Measurements from ENCODE around the gene HMCN2.
"Not testable (repeated sequence)": the region's sequence is repeated elsewhere in the genome, so short reads cannot be mapped to it uniquely, and the experiment has no call there.

The HMCN2 gene

DNA sequence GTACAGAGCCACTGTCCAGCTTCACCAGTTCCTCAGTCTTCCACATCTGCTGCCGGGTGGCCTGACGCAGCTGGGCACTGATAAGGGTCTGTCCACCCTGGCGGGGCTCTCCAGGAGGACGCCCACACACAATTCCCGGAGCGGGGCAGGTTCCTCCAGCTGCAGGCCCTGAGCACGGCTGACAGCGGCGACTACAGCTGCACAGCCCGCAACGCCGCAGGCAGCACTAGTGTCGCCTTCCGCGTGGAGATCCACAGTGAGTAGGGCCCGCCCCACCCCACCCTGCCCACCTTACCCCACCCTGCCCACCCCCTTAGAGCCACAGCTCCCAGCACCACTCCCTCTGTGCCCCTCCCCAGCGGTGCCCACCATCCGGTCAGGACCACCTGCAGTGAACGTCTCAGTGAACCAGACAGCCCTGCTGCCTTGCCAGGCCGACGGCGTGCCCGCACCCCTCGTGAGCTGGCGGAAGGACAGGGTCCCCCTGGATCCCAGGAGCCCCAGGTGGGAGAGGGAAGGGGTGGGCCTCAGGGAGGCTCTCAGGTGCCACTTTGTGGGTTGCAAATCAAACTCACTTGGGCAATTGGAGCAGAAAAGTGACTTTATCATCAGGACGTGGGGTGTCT is 130.4 kb downstream of the HMCN2 start:
- no peak for DNase-seq

DNA sequence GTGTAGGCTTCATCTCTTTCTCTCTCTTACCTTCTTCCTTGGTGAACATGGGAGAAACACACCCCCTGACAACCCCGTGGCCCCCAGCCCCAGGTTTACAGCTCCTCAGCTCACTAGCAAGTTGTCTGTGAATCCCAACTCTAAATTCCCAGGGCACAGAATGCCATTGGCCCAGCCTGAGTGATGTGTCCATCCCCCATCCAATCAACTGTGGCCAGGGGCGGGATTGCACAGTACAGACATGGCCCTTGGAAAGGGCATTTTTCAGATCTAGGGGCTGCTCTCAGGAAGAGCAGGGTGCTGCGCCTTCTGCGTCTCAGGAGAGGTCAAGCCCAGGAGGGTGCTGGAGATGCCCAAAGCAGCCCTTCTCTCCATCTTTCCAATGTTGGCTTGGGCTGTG is 131.0 kb downstream of the HMCN2 start:
- no peak for DNase-seq

DNA sequence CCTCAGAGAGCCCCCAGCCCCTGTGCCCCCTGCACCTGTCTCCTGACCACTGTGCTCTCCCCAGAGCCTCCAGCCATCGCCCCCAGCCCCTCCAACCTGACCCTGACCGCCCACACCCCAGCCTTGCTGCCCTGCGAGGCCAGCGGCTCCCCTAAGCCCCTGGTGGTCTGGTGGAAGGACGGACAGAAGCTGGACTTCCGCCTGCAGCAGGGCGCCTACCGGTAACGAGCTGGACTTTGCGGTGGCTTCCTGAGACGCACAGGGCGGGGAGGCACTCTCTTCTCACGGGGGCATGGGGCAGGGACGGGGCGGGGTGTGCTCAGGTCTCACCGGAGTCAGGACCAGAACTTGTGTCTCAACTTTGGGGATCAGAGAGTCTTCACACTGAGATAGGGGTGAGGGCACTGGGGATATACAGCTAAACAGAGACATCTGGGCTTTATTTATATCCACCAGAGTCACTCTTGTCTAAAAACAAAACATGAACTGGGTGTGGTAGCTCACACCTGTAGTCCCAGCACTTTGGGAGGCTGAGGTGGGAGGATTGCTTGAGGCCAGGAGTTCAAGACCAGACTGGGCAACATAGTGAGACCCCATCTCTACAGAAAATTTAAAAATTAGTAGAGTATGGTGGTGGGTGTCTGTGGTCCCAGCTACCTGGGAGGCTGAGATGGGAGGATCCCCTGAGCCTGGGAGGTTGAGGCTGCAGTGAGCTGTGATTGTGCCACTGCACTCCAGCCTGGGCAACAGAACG is 133.1 kb downstream of the HMCN2 start:
- no peak for DNase-seq

DNA sequence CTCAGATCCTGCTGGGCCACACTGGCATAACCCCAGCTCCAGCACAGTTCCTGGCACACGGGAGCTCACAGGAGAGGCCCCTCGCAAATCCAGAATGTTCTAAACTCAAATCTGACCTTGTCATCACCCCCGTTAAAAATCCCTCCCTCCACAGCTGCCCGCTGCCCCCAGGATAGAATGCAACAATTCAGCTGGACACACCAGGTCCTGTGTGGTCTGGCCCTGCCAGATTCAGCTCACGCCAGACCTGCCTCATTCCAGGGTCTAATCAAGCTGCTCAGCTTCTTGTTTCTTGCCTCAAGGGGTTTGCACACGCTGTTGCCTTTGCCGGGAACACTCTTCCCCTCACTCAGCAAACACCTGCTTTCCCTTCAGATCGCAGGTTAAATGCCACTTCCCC is 134.2 kb downstream of the HMCN2 start:
- DNase-seq: no peak

DNA sequence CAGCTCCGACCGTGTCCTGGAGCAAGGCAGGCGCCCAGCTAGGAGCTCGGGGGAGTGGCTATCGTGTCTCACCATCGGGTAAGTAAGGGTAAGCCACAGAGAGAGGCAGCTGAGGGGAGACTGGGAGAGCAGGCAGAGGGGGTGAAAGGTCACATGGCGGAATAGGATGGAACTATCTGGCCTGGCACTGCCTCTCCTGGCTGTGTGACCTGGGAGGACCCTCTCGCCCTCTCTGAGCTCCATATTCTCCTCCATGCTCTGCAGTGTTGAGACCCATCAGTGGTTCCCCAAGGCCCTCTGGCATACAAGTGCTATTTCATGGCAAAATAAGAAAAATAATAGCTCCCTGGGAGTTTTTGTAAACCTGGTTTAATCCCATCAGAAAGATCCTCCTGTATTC is 135.3 kb downstream of the HMCN2 start:
- no peak for DNase-seq

DNA sequence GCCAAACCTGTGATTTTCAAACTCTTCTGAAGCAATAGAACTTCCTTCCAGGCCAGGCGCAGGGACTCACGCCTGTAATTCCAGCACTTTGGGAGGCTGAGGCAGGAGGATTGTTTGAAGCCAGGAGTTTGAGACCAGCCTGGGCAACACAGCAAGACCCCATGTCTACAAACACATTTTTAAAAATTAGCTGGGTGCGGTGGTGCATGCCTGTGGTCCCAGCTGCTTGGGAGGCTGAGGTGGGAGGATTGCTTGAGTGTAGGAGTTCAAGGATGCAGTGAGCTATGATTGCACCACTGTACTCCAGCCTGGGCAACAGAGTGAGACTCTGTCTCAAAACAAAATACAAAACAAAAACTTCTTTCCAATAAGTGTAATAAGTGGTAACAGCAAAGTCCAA is 136.2 kb downstream of the HMCN2 start:
- DNase-seq: not testable (repeated sequence)

DNA sequence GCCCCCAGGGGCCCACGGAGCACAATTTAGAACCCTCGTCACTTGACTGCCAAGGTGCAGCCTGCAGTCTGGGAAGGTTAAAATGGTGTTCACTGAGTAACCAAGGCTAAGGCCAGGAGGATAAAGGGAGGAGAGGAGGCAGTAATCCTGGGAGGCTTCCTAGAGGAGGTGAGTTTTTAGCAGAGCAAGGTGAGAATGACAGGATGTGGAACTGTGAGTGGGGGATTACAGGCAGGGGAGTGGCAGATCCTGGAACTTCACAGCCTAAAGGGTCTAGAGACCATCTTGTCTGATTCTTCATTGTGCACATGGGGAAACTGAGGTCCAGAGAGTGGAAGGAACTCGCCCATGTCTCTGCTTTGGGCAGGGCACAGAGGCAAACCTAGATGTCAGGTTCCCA is 136.7 kb downstream of the HMCN2 start:
- DNase-seq: no peak

DNA sequence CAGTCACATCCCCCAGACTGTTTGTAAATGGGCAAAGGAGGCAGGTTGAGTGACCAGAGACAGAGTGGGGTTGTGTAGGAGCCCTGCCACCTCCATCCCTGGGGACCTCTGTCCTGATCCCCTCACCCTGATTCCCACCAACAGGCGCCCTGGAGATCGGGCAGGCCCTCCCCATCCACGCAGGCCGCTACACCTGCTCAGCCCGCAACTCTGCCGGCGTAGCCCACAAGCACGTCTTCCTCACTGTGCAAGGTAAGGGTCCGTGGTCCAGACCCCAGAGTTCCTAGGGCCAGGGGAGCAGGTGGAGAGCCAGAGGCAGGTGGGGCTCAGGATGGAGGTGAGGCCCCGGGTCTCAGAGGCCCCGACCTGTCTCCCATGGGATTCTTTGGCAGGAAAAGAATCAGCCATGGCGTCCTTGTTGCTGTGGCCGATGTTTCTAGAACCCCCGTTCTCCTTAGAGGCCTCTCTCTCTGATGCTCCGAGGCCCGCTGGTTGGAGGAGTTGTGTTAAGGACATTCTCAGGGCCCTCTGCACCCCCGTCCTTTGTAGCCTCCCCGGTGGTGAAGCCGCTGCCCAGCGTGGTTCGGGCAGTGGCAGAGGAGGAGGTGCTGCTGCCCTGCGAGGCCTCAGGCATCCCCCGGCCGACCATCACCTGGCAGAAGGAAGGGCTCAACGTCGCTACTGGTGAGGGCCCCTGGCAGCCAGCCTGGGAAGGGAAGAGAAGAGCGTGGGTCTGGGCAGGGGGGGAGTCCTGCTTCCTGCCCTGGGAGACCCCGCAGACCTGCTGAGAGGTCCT is 137.3 kb downstream of the HMCN2 start:
- DNase-seq: no peak

DNA sequence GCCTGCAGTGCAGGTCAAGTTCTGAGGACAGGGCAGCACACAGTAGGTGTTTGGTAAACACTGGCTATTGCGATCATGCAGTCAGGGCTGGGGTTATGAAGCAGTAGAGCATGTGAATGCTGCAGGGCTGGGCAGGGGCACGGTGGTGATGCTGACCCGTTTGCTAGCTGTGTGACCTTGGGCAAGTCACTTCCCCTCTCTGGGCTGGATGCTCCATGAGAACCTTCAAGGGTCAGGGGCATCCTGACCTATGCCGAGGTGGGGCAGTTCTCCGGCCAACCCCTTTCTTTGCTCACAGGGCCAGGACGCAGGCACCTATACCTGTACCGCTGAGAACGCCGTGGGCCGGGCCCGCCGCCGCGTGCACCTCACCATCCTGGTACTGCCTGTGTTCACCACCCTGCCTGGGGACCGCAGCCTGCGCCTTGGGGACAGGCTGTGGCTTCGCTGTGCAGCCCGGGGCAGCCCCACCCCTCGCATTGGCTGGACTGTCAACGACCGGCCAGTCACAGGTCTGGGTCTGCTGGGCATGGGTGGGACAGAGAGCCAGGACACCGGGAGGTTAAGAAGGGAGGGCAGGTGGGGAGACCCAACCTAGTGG is 140.2 kb downstream of the HMCN2 start:
- DNase-seq: no peak

DNA sequence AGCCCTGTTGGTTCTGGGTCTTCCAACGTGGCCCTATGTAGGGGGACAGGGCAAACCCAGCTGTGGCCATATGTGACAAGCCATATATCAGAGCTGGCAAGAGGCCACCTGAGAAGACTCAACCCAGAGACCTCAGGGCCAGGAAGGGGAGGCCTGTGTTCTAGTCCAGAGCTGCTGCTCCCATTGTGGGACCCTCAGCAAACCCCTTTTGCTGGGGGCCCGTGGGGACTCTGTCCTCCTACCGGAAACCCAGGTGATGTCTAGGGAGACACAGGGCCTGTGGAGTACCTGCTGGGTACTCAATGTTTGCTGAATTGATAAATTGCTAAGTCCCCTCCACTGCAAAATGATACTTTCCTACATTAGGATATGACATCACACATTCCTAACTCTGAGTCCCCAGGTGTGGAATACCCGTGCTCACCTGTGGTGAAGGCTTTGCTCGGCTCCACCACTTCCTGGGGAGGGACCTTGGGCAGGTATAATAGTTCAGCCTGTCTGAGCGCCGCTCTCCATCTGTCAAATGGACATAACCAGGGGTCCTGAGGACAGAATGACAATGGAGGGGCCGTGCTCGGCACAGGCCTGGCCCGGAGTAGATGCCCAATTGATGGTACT is 140.8 kb downstream of the HMCN2 start:
- DNase-seq: no peak

DNA sequence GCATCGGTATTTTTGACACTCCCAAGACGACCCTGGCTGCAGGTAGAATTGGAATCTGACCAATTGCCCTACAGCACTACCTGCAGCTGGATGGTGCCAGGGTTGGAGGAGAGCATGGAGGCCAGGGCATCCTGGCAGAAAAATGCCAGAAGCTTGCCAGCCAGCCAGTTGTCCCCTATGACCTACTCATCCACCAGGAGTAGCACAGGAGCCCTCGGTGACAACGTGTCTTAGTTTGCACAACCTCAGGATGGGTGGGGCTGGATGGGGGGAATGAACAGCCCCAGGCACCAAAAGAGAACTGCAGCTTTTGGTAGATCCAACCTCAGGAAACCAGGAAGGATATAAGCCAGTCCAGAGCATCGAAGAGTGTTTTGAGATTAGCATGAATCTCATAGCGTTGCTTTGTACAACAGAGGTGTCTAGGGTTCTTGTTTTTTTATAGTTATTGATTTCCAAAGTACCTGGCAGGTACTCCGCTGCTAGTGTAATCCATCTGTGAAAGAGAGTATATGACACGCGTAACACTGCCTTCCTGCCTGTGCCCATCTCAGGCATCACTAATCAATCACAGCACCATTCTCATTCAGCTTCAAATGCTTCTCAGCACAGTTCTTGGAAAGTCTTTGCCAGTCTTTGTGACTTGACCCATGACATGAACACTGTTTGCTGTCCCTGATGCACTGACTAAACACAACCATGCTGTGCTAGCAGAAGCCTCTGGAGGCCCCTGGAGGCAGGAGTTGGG is 142.5 kb downstream of the HMCN2 start:
- no peak for DNase-seq

DNA sequence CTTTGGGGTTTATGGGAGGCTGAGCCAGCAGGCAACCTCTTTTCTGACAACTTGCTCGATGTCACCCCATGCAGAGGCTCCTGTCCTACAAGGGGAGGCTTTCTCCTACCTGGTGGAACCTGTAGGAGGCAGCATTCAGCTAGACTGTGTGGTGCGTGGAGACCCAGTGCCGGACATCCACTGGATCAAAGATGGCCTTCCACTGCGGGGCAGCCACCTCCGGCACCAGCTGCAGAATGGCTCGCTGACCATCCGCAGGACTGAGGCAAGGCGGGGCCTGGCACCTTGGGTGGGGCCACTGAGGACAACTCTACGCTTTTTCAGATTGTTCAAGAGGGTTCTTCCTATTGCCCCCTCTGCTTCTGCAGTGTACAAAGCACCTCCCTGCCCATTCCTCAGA is 143.1 kb downstream of the HMCN2 start:
- no peak for DNase-seq

DNA sequence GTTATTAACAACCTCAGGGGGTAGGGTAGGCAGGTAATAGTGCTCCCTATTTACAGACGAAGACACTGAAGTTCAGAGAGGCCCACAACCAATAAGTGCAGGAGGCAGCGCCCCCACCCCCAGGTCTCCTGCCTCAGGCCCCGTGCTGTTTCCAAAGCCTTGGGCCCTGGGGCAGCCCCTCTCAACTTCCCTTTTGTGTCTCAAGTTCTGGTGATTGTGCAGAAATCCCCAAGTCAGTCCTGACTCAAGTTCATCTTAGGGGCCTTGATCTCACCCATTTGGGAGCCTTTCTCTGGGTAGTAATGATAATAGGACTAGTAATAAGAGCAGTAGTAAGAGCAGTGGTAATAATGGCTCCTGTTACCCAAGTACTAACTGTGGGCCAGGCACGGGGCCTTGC is 143.7 kb downstream of the HMCN2 start:
- DNase-seq: no peak

DNA sequence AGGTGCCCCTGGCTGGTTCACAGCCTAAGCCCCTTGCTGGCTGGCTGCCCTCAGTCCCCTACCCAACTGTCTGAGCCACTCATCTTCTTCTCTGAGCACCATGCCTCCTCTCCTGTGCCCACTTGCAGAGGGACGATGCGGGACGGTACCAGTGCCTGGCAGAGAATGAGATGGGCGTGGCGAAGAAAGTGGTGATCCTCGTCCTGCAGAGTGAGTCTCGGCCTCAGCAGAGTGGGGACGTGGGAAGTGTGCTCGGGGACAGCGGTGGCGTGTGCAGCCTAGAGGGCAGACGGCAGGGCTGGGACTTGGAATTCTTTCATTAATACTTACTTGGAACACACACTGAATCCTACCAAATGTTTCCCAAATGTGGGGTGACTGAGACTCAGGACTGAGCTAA is 144.9 kb downstream of the HMCN2 start:
- no peak for DNase-seq

DNA sequence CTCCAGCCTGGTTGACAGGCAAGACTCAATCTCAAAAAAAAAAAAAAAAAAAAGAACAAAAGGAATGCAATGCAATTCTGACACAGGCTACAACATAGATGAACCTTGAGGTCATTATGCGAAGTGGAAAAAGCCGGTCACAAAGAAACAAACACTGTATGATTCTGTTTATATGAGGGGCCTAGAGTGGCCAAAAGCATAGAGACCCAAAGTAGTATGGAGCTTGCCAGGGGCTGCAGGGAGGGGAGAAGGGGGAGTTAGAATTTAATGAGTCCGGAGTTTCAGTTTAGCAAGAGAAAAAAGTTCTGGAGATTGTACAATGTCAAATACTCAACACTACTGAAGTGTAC is 146.0 kb downstream of the HMCN2 start:
- no peak for DNase-seq

DNA sequence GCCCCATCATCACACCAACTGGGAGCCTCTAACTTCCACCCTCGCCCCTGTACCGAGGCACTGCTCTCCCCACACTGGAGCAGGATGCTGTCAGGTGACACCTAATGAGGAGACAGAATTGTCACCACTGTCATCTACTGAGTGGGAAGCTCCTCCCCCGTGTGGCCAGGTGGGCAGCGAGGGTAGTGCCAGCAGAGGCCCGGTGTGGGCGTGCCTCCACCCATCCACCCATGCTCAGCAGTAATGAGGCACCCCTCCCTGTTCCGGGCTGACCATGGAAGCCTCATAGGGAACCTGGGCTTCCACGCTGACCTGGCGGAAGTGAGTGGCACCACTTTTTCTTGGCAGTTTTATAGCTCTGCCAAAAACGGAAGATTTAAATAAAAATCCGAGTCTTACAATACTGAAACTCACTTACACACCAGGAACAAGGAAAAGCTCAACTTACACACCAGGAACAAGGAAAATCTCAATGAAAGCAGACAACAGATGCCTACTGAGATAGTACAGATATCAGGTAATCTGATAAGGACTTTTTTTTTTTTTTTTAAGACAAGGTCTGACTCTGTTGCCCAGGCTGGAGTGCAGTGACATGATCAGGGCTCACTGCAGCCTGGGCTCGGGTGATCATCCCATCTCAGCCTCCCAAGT is 148.6 kb downstream of the HMCN2 start:
- no peak for DNase-seq

DNA sequence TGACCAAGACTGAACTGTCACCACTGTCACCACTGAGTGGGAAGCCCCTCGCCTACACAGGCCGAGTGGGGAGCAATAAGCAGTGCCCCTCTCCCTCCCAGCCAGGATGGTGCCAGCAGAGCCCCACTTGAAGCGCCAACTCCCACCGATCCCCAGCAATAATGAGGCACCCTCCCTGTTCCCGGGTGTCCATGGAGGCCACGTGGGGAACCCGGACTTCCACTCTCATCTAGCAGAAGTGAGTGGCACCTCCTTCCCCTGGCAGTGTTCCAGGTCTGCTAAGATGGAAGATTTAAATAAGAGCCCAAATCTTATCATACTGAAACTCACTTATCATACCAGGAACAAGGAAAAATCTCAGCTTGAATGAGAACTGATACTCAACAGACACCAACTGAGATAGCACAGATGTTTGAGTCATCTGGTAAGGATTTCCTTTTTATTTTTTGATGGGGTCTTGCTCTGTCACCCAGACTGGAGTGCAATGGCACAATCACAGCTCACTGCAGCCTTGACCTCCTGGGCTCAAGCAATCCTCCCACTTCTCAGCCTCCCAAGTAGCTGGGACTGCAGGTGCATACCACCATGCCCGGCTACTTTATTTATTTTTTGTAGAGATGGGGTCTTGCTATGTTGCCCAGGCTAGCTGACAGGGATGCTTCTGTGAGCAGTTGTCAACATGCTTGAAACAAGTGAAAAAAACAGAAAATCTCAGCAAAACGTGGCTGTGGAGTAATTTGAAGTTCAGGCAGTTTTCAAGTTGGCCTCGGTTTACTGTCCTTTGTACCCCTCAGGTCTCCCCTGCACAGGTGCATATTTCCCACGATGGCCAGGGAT is 149.6 kb downstream of the HMCN2 start:
- DNase-seq: no peak

DNA sequence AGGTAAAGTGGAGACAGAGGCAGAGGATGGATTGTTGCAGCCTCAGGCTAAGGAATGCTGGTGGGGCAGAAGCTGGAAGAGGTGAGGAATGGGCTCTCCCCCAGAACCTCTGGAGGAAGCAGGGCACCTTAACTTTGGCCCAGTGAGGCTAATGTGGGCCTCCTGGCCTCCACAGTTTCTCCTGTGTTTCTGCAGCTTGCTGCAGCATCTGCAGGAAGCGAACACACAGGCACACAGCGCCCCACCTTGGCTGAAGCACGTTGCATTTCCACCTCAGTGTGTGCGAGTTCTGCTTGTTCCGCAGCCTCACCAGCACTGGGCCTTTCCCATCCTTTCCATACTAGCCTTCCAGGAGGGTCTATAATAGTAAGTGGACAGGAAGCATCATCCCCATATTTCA is 152.0 kb downstream of the HMCN2 start:
- no peak for DNase-seq

DNA sequence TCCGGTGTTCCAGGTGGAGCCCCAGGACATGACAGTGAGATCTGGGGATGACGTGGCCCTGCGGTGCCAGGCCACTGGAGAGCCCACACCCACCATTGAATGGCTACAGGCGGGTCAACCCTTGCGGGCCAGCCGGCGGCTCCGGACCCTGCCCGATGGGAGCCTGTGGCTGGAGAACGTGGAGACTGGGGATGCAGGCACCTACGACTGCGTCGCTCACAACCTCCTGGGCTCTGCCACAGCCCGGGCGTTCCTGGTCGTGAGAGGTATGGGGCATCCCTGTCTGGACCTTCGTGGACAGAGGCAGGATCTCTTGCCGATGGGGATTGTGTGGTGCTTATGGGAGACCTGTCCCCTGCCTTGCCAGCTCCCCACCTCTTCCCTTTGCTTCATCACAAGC is 153.2 kb downstream of the HMCN2 start:
- no peak for DNase-seq

DNA sequence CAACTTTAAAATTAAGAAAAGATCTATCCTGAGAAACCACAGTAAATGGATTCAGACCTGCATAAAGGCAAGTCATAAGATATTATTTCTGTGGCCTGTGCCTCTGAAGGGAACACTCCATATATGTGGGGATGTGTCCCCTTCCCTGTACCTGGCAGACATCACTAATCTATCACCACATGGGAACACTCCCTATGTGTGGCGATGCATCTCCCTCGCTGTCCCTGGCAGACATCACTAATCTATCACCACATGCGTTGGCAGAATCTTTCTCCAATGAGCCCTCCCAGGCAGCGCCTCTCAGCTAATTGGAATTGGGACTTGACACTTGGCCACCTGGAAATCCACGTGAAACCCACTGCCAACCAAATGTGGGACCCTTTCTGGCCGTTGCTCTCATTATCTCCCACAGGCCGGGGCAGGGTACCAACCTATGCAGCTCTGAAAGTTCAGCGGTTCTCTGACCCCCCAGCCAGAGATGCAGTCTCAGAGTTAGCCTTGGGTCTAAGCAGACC is 154.0 kb downstream of the HMCN2 start:
- no peak for DNase-seq

Data from CD4-positive, alpha-beta T cell treated with Interleukin-1 beta for 1 hour (primary cell).